ENCODE results near the gene AHNAK.

The AHNAK gene

DNA sequence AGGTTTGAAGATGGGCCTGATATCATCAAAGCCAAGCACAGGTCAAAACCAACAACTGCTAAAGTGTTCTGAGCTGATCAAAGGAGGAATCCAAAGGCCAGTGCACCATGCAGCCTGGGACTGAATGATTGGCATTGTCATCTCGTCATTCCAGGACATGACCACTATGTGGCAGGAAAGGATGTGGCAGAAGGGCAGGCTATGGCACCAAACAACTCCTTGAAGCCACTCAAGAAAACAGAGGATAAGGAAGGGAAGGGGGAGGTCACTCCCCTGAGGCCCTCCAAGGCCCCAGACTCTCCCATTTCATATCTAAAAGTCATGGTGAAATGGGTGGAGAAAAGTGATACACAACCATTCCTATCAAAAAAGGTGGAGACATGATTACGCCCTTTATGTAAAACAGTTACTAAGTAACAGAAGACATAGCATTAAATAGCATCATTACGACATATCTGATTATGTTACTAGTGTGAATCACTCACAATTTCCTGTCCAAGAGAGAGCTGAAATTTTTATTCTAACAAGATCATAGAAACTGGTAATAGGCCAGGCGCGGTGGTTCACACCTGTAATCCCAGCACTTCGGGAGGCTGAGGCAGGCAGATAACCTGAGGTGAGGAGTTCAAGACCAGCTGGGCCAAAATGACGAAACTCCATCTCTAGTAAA, 49.3 kb downstream of the AHNAK start:
- DNase-seq = peak; percentile 8

DNA sequence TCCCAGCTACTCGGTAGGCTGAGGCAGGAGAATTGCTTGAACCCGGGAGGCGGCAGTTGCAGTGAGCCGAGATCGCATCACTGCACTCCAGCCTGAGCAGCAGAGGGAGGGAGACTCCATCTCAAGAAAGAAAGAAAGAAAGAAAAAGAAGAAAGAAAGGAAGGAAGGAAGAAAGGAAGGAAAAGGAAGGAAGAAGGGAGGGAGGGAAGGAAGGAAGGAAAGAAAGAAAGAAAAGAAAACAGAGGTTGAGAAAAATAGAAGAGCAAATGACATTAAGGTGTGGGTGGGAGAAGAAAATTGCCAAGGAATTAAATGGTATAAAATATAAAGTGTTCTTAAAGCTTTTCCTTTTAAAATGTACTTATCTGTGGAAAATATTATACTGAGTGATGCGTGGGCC, 49.9 kb downstream of the AHNAK start:
- no peak for DNase-seq

DNA sequence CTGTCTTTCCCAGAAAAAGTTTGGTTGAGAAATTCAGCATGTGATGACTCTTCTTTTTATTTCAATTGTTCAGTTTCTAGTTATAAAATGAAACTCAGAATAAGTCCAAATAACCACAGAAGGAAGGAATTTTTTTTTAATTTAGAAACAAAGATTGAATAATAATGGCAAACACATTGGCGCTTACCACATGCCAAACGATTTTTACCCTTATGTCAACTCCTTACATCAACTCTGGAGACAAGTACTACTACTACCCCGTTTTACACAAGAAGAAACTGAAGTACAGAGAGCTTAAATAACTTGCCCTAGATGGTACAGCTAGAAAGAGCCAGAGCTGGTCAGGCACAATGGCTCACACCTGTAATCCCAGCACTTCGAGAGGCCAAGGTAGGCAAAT, 52.4 kb downstream of the AHNAK start:
- no peak for DNase-seq

DNA sequence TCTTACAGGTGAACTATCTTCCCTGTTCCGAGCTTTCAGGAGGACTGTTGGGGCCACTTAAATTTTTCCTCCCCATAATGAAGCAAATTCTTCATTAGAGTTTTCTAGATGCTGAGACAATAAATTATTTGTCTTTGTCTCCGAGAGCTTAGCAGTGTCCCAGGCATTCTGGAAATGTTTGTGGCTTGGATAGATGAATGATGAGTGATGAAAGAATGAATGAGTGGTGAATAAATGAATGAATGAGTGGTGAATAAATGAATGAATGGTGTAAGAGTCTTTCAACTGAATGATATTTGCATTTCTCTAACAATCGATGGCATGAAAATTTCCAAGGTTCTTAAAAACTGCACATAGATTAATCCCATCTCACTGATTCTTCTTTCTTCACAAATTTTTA, 52.8 kb downstream of the AHNAK start:
- DNase-seq = no peak

DNA sequence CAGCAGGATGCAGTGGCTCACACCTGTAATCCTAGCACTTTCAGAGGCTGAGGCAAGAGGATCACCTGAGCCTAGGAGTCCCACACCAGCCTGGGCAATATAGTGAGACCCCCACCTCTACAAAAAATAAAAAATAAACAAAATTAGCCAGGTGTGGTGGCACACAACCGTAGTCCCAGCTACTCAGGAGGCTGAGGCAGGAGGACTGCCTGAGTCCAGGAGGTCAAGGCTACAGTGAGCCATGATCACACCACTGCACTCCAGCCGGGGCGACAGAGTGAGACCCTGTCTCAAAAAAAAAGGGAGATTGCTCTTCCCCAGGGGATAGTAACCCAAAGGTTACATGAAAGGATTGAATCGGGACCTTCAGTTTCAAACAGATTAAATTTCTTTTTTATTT, 54.0 kb downstream of the AHNAK start:
- no peak for DNase-seq

DNA sequence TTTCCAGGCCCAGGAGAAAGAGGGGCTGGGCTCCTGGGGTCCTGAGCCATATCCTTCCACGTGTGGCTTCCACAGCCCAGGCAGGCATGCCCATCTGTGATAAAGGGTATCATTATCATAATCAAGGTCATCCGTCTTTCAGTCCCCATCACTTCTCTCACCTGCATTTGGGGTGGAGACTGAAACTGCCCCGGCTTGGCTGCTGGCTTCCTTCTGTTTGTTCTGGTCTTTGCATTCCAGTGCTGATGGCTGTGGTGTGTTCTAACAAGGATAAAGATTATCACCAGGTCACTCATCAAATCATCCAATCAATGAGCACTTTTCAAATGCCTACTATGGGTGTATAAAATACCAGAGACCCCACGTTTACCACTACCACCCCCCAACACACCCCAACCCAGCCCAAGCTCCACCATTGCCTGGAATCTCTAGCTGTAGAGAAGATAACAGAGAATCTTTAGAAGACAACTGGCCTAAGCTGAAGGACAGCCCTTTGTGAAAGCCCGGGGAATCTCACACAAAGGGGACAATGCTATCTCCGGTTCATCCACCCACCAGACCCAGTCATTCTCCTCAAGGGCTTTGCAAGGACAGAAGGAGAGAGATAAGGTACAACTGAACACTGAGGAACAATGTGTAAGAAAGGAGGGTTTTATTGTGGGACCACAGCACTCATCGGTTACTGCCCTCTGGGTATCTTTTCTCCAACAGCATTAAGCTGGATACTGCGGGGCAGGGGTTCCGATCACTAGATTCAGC, 54.9 kb downstream of the AHNAK start:
- no peak for DNase-seq

DNA sequence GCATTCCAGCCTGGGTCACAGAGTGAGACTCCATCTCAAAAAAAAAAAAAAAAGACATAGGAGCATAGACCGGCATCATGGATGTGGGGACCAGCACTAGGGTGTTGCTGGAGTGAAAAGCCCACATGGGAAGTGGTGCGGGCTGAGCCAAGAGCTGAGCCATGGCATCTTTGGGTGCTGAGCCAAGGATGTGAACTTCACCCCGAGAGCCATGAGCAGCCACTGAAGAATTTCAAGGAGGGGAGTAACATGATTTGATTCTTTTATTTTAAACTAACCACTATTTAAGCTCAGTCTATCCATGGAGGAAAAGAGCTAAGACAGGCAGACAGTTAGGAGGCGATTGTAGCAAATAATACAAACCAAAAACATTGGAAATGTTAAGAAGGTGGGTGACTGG, 57.4 kb downstream of the AHNAK start:
- no peak for DNase-seq

DNA sequence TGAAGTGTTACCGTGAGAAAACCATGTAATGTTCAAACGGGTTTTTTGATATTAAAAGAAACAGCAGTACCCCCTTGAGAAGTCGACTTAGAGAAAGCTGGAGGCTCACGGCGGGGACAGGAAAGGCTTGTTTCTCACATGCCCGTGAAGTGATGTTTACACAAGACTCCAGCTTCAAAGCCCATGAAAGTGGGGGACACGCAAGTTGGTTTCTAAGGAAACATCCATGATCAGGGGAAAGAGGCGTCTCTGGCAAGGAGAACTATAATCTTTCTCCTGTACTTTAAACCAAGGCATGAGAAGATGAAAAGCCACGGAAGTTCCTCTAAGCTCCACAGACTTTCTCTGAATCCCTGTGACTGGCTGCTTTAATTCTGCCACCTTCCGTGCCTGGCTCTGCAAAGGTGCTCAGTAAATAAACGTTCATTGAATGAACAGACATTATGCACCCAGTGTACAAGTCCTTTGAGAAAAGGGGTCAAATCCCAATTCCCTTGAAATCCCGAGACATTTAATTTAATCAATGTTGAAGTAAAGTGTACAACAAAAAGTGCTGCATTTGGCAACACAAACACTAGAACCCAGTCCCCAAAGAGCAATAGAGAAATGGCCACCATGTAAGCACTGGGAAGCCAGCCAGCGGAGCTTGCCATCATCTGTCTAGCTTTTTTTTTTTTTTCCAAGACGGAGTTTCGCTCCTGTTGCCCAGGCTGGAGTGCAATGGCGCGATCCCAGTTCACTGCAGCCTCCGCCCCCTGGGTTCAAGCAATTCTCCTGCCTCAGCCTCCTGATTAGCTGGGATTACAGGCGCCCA, 58.7 kb downstream of the AHNAK start:
- peak; percentile 50 for DNase-seq

DNA sequence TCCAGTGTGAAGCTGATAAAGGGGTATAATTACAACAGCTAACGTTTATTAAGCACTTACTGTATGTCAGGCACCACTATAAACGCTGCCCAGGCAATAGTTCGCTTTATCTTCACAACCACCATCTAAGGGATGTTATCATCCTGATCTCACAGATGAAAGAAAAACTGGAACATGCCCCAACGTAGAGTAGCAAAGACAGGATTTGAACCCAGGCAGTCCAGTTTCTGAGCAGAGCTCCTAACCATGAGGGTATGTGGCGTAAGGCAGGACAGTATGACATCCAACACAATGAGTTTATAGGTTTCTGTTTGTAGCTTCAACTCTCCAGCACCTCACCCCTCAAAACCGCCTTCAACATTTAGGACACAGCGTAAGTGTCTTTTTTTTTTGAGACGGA, 59.5 kb downstream of the AHNAK start:
- DNase-seq = no peak

DNA sequence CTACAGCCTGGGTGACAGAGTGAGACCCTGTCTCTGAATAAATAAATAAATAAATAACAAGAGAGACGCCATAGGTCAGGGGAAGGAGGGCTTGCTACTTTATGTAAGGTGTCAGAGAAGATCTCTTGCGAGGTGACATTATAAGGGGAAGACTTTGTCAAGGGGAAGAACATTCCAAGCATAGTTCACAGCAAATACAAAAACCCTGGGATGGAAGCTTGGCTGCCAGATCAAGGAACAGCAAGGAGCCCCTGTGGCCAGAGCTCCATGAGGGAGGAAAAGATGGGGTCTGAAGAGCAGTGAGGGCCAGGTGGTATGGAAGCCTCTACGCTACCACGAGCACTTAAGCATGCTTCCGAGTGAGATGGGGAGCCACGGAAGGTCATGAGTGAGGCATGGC, 62.3 kb downstream of the AHNAK start:
- DNase-seq = no peak

DNA sequence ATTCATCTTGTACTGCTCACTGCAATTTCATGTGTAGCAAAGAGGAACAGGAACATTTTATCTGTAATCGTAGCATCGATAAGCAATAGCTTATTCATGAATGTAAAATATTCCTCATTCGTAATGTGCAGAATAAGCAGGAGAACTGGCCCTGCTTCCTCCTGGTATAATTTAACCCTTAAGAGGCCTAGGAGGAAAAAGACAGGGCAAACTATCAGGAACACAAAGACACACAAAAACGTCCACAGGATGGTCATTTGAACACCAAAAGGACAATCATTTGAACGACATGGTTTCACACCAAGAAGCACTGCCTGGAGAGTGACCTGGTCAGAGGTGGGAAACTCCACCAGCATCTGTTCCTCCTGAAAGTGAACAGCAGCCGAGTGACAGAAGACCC, 63.9 kb downstream of the AHNAK start:
- no peak for DNase-seq

DNA sequence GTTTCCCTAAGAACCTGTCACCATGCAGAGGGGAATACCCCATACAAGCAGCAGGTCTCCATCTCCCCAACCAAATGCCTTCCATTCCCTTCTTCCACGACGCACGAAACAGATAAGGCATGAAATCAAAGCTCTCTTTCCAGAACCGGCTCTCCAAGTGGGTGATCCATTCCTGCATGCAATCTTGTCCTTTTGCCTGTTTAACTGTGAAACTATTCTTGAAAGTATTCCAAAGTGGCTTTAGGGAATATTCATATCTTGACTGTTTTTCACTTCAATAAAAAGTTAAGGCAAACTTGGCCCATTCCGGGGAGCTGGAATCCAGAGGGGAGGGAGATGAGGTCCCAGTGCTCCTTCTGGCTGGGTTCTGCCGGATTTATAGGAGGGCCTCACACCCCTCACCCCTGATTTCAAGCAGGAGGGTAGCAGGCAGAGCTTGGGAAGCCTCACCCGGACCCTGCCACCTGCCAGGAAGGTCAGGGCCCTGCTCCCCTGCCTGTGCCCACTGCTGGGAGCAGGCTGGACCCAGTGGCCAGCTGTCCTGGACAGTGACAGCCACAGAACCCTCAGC, 66.9 kb downstream of the AHNAK start:
- no peak for DNase-seq

DNA sequence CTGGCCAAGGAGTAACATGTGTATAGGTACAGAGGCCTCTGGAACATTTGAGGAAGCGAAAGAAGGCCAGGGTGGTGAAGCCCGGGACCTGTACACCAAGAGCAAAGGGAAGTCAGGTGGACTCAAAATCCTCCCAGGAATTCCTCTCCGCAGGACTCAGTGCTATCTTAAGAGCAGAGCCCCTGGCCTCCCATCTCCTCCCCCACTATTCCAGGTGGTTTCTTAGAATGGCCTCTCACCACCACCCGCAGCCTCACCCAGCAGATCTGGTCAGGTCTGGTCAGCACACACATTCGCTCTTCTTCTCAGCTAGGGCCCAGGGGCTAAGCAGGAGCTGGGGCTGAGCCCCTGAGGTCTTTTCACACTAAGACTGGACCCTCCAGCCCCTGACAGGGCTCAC, 68.7 kb downstream of the AHNAK start:
- DNase-seq = no peak

DNA sequence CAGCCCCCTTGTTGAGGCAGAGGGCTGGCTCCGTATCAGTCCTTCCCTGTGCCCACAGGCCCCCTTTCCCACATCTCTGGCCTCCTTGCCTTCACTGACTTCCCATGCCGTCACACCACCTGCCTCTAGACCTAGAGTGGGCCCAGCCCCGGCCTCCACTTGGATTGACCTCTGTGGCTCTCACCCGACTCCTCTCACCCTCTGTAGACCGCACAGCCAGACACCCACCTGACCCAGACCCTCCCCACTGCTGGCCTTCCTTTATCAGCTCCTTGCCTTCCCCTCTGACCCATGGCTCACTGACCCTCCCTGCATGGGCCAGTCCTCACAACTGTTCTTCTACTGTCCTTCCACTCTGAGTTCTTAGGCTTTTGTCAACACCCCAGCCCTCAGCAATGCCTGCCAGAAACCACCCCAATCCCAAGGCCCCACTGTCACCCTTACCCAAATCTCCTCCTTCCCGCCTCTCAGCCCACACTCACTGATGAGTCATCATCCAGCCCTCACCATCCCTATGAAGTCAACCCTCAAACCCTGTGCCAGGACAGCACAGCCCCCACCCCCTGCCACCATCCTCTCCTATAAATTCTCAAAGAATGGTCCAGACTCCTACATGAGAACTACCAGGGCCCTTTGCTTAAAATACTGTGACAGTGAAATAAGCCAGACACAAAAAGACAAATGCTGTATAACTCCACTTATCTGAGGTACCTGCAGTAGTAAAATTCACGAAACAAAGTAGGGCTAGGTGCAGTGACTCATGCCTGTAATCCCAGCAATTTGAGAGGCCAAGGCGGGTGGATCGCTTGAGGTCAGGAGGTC, 74.3 kb downstream of the AHNAK start:
- DNase-seq = no peak

DNA sequence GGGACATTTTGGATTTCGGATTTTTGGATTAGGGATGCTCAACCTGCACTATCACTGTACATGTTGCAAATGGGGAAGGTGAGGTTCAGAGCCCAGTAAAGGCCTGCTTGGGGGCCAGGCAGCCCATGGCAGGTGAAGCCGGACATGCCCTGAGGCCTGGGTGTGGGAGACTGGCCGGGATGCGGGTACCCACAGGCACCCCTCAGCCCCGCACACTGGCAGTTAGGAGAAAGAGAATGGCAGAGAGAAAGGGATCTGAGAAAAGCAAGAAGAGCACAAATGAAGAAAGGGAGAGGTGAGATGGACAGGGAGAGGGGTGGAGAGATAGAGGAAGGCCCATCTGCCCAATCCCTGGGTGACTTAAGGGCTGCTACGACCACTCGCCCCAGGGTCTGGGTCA, 75.0 kb downstream of the AHNAK start:
- no peak for DNase-seq

DNA sequence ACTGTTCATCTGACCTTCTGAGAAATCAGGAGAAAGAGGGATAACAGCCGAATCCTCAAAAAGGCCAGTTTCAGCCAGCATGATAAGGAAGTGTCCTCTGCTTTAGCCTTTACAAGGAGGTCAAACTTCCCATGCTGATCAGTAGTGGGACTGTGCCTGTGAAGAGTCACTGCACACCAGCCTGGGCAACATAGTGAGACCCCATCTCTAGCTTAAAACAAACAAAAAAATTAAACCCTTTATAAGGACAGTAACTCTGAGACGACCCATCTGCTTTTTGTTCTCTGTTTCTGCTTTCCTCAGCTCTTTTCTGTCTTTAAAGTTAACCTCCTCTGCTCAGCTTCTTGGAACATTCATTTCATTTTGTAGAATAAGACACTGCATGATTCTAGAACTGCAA, 78.0 kb downstream of the AHNAK start:
- no peak for DNase-seq

DNA sequence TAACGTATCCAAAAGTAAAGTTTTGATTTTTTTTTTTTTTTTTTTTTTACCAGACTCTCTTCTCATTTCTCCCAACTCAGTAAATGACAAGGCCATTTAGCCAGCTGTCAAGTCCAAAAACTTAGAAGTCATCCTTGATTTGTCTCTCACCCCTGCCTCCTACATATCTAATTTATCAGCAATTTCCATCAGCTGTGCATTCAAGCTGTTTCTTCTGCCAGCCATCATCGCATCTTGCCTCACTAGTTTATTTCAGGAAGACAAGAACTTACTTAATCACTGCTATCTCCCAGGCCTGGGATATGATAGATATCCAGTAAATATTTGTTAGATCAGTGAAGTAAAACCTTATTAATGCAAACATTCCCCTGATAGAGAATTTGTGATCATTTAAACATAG, 80.2 kb downstream of the AHNAK start:
- no peak for DNase-seq

DNA sequence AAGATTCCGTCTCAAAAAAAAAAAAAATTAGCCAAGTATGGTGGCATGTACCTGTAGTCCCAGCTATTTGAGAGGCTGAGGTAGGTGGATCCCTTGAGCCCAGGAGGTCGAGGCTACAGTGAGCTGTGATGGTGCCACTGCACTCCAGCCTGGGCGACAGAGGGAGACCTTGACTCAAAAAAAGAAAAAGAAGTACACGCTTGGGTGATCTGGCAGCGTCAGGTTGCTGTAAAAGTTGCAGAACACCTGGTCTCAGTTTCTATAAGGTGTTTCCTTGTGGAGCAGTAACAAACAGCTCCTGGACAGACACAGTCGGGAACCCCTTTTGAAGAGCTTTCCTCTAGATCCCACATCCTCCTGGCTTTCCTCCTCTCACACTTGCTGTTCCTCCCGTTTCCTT, 82.0 kb downstream of the AHNAK start:
- DNase-seq = no peak

DNA sequence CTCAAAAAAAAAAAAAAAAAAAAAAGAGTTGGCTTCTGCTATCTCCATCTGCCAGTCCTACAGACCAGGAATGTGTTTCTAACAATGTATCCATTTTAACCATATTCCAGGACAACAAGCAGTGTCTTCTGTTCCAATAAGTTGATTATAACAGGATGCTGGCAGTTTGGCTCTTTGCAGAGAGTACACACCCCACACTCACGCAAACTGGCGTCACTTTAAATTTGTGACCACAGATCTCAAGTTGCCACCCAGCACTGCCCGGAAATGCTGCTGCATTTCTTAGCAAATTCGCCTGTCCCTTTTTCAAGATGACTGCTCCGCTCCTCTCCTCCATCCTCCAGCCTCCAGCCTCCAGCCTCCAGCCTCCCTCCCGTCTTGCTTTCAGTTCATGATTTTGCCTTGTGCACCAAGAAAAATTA, 83.5 kb downstream of the AHNAK start:
- DNase-seq = no peak

DNA sequence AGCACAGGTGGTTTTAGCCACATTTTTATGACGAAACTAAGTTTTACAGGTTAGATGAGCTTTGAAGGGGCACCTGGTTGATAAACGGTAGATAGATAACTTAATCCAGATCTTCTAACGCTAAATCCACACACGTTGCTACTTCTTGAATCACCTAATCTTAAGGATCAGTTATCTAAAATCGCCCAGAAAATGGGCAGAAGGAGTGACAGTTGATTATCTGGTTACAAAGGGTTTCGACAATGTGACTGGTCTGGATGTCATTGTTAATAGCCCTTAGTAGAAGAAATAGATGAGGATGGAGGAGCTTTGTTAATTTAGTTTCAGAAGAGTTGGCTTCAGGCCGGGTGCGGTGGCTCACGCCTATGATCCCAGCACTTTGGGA, 84.1 kb downstream of the AHNAK start:
- DNase-seq = no peak

DNA sequence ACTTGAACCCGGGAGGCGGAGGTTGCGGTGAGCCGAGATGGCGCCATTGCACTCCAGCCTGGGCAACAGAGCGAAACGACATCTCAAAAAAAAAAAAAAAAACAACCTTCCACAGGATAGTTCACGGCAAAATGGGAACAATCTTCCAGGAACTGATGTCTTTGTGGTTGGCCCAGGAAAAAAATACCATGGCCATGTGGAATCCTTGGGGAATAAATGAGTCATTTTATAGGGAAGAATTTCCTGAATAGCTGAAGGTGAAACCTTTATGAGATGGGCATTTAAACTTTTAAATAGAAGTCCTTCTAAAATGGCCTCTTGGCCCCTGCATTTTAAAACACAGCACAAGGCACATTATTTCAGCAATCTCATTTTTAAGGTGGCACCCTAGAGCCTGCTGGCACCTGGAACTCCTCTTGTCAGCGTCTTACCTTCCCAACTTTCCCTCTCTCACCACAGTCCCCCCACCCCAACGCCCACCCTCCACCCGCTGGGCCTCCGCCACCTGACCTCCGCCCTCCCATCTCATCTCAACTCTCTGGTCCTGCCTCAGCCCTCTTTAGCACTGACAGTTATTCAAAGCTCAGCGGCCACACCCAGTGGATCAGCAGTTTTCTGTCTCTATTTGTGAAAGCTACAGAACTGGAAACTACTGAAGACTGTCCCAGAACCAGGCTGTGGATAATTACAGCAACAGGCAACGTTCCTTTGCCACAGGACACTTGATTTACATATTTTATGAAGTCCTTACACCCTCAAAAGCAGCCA, 84.7 kb downstream of the AHNAK start:
- DNase-seq = no peak

DNA sequence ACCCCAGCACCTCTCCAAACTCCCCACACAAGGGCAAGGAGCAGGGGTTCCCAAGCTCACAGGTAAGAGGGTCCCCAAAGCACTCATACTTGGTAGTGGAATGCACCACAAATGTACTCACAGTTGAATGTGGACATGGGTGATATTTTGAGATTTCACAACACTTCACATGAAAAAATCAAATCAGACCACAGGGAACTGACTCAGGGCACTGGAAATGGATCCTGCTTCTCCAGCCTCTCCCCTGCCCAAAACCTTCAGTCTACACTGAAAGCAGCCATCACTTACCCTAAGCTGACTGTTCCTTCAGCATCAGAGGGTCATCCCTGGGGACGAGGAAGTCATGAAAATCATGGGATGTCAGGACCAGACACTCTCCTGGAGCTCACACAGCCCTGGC, 87.5 kb downstream of the AHNAK start:
- no peak for DNase-seq

Data from NCI-H774 (cell line).